Gastroesophageal sphincter (tissue), 3 donors: ENCODE measurements around the gene MAN1C1.

Experiments used
- EP300 ChIP-seq: sonication (generic); formaldehyde crosslinking; IDR thresholded peaks from one replicate; pipeline ENCODE4 v1.6.1; 2017; ENCODE audit warnings: antibody characterized with exemption, mild to moderate bottlenecking
- TF ChIP-seq, protein P1 (sequence below), 4 experiments: fragments of 200-600 bp in 2 of 4; fragments of 450-650 bp in 2 of 4; sonication (generic) in 1 of 4; IDR thresholded peaks; one replicate each; pipeline ENCODE4 v1.5.1; 2017 to 2019; ENCODE audit warnings: antibody characterized with exemption in 4 of 4, mild to moderate bottlenecking in 2 of 4, moderate library complexity in 2 of 4

DNA sequence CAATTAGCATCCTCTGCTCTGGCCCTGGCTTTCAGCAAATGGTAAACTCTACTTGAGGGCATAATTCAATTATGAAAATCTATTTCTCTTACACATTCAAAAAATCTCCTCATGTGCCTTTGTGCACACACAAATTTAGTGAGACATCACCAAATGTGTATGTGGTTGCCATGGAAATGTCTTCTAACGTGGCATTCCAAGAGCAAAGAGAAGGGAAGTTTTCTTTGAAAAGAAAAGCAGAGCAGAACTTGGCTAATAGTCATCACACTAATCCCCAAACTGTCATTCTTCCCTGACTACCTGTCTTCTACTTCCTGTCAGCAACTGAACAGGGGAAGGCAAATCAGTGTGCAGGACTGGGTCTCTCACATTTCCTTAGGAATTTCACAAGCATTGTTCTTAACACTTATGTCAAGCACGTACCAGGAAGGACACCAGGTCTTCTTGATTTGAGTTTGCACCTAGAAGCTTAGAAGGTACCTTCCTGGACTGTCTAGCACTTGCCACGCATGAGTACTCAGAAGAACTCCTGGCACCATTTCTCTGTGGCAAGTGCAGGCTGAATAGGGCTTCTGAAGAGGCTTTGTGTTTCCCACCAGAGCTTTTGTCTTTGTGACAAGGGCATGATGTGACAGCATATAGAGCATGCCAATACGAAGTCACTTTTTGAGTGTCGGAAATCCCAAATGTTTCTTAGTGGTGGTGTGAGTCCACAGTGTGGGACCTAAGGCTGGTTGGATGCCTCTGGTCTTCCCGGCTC lies 32.3 kb downstream of the MAN1C1 start:
- TF ChIP-seq, protein P1, sequence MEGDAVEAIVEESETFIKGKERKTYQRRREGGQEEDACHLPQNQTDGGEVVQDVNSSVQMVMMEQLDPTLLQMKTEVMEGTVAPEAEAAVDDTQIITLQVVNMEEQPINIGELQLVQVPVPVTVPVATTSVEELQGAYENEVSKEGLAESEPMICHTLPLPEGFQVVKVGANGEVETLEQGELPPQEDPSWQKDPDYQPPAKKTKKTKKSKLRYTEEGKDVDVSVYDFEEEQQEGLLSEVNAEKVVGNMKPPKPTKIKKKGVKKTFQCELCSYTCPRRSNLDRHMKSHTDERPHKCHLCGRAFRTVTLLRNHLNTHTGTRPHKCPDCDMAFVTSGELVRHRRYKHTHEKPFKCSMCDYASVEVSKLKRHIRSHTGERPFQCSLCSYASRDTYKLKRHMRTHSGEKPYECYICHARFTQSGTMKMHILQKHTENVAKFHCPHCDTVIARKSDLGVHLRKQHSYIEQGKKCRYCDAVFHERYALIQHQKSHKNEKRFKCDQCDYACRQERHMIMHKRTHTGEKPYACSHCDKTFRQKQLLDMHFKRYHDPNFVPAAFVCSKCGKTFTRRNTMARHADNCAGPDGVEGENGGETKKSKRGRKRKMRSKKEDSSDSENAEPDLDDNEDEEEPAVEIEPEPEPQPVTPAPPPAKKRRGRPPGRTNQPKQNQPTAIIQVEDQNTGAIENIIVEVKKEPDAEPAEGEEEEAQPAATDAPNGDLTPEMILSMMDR (IDR thresholded peaks at IDR 0.05): no peak
- TF ChIP-seq EP300: no peak
